ENCODE measurements around the gene CYTH4.

CYTH4 gene

GRCh38 chr22:37329238-37330140 is 47.2 kb downstream of the CYTH4 start:
- no peak for DNase-seq (ENCODE audit: low read depth)

GRCh38 chr22:37330200-37331033 is 48.1 kb downstream of the CYTH4 start:
- DNase-seq (ENCODE audit: low read depth): peak; percentile 76

GRCh38 chr22:37331034-37331428 is 48.7 kb downstream of the CYTH4 start:
- DNase-seq (ENCODE audit: low read depth): peak; percentile 60

GRCh38 chr22:37331856-37332536 is 49.7 kb downstream of the CYTH4 start:
- no peak for DNase-seq (ENCODE audit: low read depth)

GRCh38 chr22:37333724-37334460 is 51.6 kb downstream of the CYTH4 start:
- no peak for DNase-seq (ENCODE audit: low read depth)

- no peak for DNase-seq (ENCODE audit: low read depth)
Measured at GRCh38 chr22:37334461-37334858, 52.2 kb downstream of the CYTH4 start.

- no peak for DNase-seq (ENCODE audit: low read depth)
Measured at GRCh38 chr22:37334859-37335805, 52.8 kb downstream of the CYTH4 start.

- no peak for DNase-seq (ENCODE audit: low read depth)
Measured at GRCh38 chr22:37335806-37336199, 53.5 kb downstream of the CYTH4 start.

GRCh38 chr22:37336579-37336978 is 54.3 kb downstream of the CYTH4 start:
- DNase-seq (ENCODE audit: low read depth): no peak

- peak; percentile 69 for DNase-seq (ENCODE audit: low read depth)
Measured at GRCh38 chr22:37337204-37337943, 55.1 kb downstream of the CYTH4 start.

- DNase-seq (ENCODE audit: low read depth): no peak
Measured at GRCh38 chr22:37338539-37339246, 56.4 kb downstream of the CYTH4 start.

- no peak for DNase-seq (ENCODE audit: low read depth)
Measured at GRCh38 chr22:37340331-37341262, 58.3 kb downstream of the CYTH4 start.

GRCh38 chr22:37342065-37342464 is 59.8 kb downstream of the CYTH4 start:
- no peak for DNase-seq (ENCODE audit: low read depth)

GRCh38 chr22:37343348-37343747 is 61.0 kb downstream of the CYTH4 start:
- no peak for DNase-seq (ENCODE audit: low read depth)

- no peak for DNase-seq (ENCODE audit: low read depth)
Measured at GRCh38 chr22:37343863-37344734, 61.8 kb downstream of the CYTH4 start.

- no peak for DNase-seq (ENCODE audit: low read depth)
Measured at GRCh38 chr22:37344735-37345449, 62.6 kb downstream of the CYTH4 start.

All from amniotic epithelial cell (primary cell).